Mammary epithelial cell (primary cell): ENCODE data around the gene ADIPOQ.
"Not testable (repeated sequence)": the region's sequence is repeated elsewhere in the genome, so short reads cannot be mapped to it uniquely, and the experiment has no call there.

Experiments
- EZH2 ChIP-seq: IDR thresholded peaks from 2 replicates; pipeline ENCODE4 v1.6.1; 2012; ENCODE audit warnings: low read length, inconsistent platforms, borderline replicate concordance
- TF ChIP-seq, protein P1 (sequence below), 2 donors: IDR thresholded peaks in 1 of 2; conservative IDR thresholded peaks in 1 of 2; 2 replicates each; pipeline ENCODE4 v1.5.1; 2011 to 2012; ENCODE audit warnings: inconsistent platforms in 2 of 2, low read length in 2 of 2, mild to moderate bottlenecking in 2 of 2, control low read depth in 1 of 2, low read depth in 1 of 2; ENCODE audit not compliant: insufficient read depth in 1 of 2; ENCODE audit errors: extremely low read depth in 1 of 2

GRCh38 chr3:186893071-186893470 is 50.6 kb downstream of the ADIPOQ start:
- TF ChIP-seq, protein P1, sequence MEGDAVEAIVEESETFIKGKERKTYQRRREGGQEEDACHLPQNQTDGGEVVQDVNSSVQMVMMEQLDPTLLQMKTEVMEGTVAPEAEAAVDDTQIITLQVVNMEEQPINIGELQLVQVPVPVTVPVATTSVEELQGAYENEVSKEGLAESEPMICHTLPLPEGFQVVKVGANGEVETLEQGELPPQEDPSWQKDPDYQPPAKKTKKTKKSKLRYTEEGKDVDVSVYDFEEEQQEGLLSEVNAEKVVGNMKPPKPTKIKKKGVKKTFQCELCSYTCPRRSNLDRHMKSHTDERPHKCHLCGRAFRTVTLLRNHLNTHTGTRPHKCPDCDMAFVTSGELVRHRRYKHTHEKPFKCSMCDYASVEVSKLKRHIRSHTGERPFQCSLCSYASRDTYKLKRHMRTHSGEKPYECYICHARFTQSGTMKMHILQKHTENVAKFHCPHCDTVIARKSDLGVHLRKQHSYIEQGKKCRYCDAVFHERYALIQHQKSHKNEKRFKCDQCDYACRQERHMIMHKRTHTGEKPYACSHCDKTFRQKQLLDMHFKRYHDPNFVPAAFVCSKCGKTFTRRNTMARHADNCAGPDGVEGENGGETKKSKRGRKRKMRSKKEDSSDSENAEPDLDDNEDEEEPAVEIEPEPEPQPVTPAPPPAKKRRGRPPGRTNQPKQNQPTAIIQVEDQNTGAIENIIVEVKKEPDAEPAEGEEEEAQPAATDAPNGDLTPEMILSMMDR (conservative IDR thresholded peaks at IDR 0.05 in 1 of 2, IDR thresholded peaks at IDR 0.05 in 1 of 2; ENCODE audit: extremely low read depth in 1 of 2, insufficient read depth in 1 of 2, low read depth in 1 of 2, low read length in 2 of 2): not testable (repeated sequence)
- TF ChIP-seq EZH2: not testable (repeated sequence)
